ENCODE data around the gene PTS. TPM values are rescaled to one million over a fixed set of nuclear protein-coding genes. Genes with fewer than 3 reads are reported as not detected.

The PTS gene
- total RNA-seq, 2 experiments from 2014 or later: 19.8 to 20.8 TPM

- Mint-ChIP-seq H3K4me3 (no peak overlapping the region), H3K36me3 (ENCODE audit: low read depth) (no peaks in the 10 kb centered on the region), H3K27me3 (ENCODE audit: low read depth) (no peaks in the 10 kb centered on the region), H3K9me3 (ENCODE audit: insufficient read depth) (no peaks in the 10 kb centered on the region), H3K27ac (no peak overlapping the region), H3K4me1 (ENCODE audit: low read depth) (peaks cover 29% of the 10 kb centered on the region)
- CTCF ChIA-PET: interaction anchor here (1.2 to 7.5 kb wide), 13 partner anchors 12 to 1008 kb away, joined by 3 to 264 read pairs (median 6); partner anchors contain the start of genes BTG4 and PTS
- POLR2A ChIA-PET: interaction anchor here (0.6 to 1.4 kb wide), 3 partner anchors 13 to 1162 kb away, joined by 3 to 4 read pairs (median 3); partner anchors contain the start of gene PTS
- DNase-seq: no peak
- ATAC-seq: no peak
Observed at GRCh38 chr11:112281726-112282125, 55.5 kb downstream of the PTS start.

Other genes starting within 250 kb of the PTS start
- 10 to 100 TPM; 35.4 to 36.7 TPM for gene DLAT, start 201.0 kb upstream of the PTS start, total RNA-seq
- under 1 TPM; 0.24 to 0.76 TPM for gene PIH1D2, start 152.4 kb upstream of the PTS start, total RNA-seq
- gene NKAPD1, start 152.1 kb upstream of the PTS start, total RNA-seq: 10 to 100 TPM; 17.1 to 22.9 TPM
- gene TIMM8B, start 139.7 kb upstream of the PTS start, total RNA-seq: 10 to 100 TPM; 59.1 to 62.3 TPM
- gene SDHD, start 139.6 kb upstream of the PTS start, total RNA-seq: 10 to 100 TPM; 98.2 to 99.4 TPM
- gene IL18, start 62.3 kb upstream of the PTS start, total RNA-seq: under 1 TPM; 0.26 to 0.40 TPM
- gene TEX12, start 59.1 kb upstream of the PTS start, total RNA-seq: not detected
- gene BCO2, start 50.9 kb upstream of the PTS start, total RNA-seq: 1 to 10 TPM; 1.3 to 1.9 TPM
- not detected for gene PLET1, start 34.4 kb downstream of the PTS start, total RNA-seq